Frontal cortex (tissue), 4 donors: ENCODE data around the gene PSRC1. TPM values are rescaled to one million over a fixed set of nuclear protein-coding genes. Genes with fewer than 3 reads are reported as not detected.

ENCODE experiments used
- DNase-seq, 2 donors: peaks; one replicate each; pipeline ENCODE4 v3.0.0; 2012; ENCODE audit warnings: low spot score in 2 of 2
- FAIRE-seq: peaks from 2 replicates; lab custom pipeline; 2012; peaks lifted over from hg19 to GRCh38; lab: Jason Lieb, UNC
- total RNA-seq: library from RNA; depleted of rRNA; stranded (reverse); fragments of >200 nt; gene quantifications from one replicate; pipeline ENCODE4 v1.2.3, GENCODE V29; 2014
- donor health status: control.
- donor health status: control.
- donor health status: control.

Gene PSRC1
- total RNA-seq, 1 donor from 2014 or later = 7.7 TPM

DNA sequence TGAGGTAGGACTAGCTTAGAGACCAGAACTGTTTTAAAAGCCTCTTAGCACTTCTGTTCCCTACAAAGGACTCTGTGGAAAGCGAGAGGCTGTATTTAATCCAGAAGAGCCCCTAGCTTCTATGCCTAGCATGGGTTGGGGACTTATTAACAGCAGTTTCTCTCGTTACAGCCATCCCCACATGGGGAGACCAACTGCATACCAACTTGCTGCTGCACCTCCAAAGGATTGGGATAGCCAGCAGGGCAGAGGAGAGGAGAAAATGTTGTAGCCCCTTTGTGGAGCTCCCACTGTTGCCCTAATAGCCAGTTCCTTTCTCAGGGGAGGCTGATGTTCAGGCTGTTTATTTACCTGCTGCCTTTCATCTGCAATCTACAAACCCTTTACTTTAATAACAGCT, 44.6 kb downstream of the PSRC1 start:
- DNase-seq (no peak), FAIRE-seq (no peak)

DNA sequence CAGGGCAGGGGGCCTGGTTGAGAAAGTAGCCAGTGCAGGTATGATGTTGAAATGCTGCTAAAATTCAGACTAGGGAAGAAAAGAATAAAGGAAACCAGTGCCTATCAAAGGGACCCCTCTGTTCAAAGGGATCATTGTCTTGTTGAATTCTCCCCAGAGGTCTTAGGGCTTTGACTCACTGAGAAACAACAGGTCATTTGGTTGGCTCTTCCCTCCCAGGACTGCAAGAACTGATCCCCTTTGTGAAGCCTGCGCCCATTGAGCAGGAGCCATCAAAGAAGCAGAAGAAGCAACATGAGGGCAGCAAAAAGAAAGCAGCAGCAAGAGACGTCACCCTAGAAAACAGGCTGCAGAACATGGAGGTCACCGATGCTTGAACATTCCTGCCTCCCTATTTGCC, 45.4 kb downstream of the PSRC1 start:
- DNase-seq (no peak), FAIRE-seq (no peak)

DNA sequence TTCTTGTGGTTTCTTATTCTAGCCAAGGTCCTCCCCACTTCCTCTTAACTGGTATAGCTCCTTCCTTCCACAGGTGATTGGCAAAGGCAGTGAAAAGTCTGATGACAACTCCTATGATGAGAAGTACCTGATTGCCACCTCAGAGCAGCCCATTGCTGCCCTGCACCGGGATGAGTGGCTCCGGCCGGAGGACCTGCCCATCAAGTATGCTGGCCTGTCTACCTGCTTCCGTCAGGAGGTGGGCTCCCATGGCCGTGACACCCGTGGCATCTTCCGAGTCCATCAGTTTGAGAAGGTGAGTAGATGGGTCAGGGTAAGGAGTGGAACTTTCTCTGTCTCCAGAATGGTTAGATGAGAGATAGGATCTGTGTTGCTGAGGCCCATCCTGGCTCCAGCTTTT, 47.8 kb downstream of the PSRC1 start:
- FAIRE-seq = no peak
- DNase-seq = no peak

DNA sequence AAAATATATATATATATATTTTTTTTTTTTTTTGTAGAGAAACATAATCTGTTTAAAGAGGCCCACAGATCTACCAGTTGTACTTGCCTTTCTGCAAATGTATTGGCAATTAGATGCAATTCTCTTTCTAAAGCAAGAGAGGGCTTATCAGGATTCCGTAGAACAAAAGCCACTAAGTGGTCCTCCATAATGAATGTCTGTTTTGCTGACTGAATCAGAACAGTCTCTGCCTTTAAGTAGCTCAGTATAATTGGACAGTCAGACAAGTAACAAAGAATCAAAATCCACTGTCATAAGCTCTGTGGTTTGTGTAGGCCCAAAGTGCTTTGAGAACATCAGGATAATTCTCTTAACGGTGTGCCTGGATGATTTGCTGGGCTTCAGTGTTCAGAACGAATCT, 51.9 kb downstream of the PSRC1 start:
- no peak for FAIRE-seq
- no peak for DNase-seq

Other genes starting within 250 kb of the PSRC1 start
- gene WDR47, start 241.0 kb downstream of the PSRC1 start, total RNA-seq = 277 TPM
- gene TAF13, start 207.1 kb downstream of the PSRC1 start, total RNA-seq = 74.6 TPM
- 44.4 TPM for gene TMEM167B, start 192.4 kb downstream of the PSRC1 start, total RNA-seq
- gene ELAPOR1, start 169.0 kb downstream of the PSRC1 start, total RNA-seq = 15.9 TPM
- gene SARS1, start 69.2 kb downstream of the PSRC1 start, total RNA-seq = 162 TPM
- gene CELSR2, start 33.6 kb downstream of the PSRC1 start, total RNA-seq = 27.3 TPM
- gene MYBPHL, start 23.9 kb upstream of the PSRC1 start, total RNA-seq = not detected
- 42.8 TPM for gene SORT1, start 114.8 kb upstream of the PSRC1 start, total RNA-seq
- gene PSMA5, start 143.3 kb upstream of the PSRC1 start, total RNA-seq = 35.1 TPM
- not detected for gene SYPL2, start 183.4 kb upstream of the PSRC1 start, total RNA-seq
- gene ATXN7L2, start 200.8 kb upstream of the PSRC1 start, total RNA-seq = 4.9 TPM
- 4.9 TPM for gene CYB561D1, start 210.9 kb upstream of the PSRC1 start, total RNA-seq
- gene AMIGO1, start 226.6 kb upstream of the PSRC1 start, total RNA-seq = 8.2 TPM